Breast epithelium (tissue), 4 donors: ENCODE data around the gene PTOV1. TPM values are rescaled to one million over a fixed set of nuclear protein-coding genes. Genes with fewer than 3 reads are reported as not detected.

ENCODE experiments used
- DNase-seq, 2 donors: peaks; one replicate each; pipeline ENCODE4 v3.0.0-alpha.2; 2019; ENCODE audit warnings: low spot score in 2 of 2
- H3K27ac ChIP-seq, 2 donors: fragments of 200-600 bp; sonication (generic) in 1 of 2; one replicate each; pipeline ENCODE4 v1.5.1; 2016 to 2019; ENCODE audit warnings: mild to moderate bottlenecking in 1 of 2
- H3K27me3 ChIP-seq, 2 donors: fragments of 200-600 bp; sonication (generic) in 1 of 2; one replicate each; pipeline versions ENCODE4 v1.5.1 to v1.6.0; 2017 to 2019; ENCODE audit warnings: control low read depth in 1 of 2, mild to moderate bottlenecking in 1 of 2
- H3K36me3 ChIP-seq: fragments of 200-600 bp; one replicate; pipeline ENCODE4 v1.5.1; 2019
- H3K4me1 ChIP-seq, 2 donors: fragments of 200-600 bp; sonication (generic); one replicate each; pipeline ENCODE4 v1.5.1; 2016 to 2019; ENCODE audit warnings: control low read depth in 1 of 2
- H3K4me3 ChIP-seq, 3 donors: fragments of 200-600 bp; sonication (generic); 1 replicate in 2 of 3; 2 replicates in 1 of 3; pipeline ENCODE4 v1.5.1; 2016 to 2019; ENCODE audit warnings: mild to moderate bottlenecking in 3 of 3, moderate library complexity in 2 of 3
- H3K9me3 ChIP-seq, 2 donors: fragments of 200-600 bp; sonication (generic) in 1 of 2; one replicate each; pipeline ENCODE4 v1.5.1; 2016 to 2019; ENCODE audit warnings: control low read depth in 1 of 2
- POLR2A ChIP-seq: fragments of 450-650 bp; IDR thresholded peaks from one replicate; pipeline ENCODE4 v1.6.1; 2016; ENCODE audit warnings: antibody characterized with exemption, mild to moderate bottlenecking, moderate library complexity
- POLR2AphosphoS5 ChIP-seq, 3 donors: sonication (generic); formaldehyde crosslinking; IDR thresholded peaks; one replicate each; pipeline ENCODE4 v1.6.1; 2017; ENCODE audit warnings: antibody characterized with exemption in 3 of 3
- intact Hi-C: fragments of 100-400 bp; cut with DNase I; formaldehyde crosslinking; loops from one replicate; pipeline ENCODE4 v1.15.1; 2023; ENCODE audit warnings: low total_unique reads
- total RNA-seq, 3 donors: library from RNA; depleted of rRNA; stranded (reverse); fragments of >200 nt; gene quantifications; one replicate each; pipeline ENCODE4 v1.1.0, GENCODE V29; 2016
- TF ChIP-seq, protein P1 (sequence below), 3 donors: fragments of 450-650 bp; IDR thresholded peaks; one replicate each; pipeline ENCODE4 v1.5.1; 2016 to 2017; ENCODE audit warnings: antibody characterized with exemption in 3 of 3, mild to moderate bottlenecking in 3 of 3, moderate library complexity in 3 of 3

PTOV1 gene
- total RNA-seq, 3 donors from 2014 or later = 45.1 to 95.0 (median 90.3) TPM

DNA sequence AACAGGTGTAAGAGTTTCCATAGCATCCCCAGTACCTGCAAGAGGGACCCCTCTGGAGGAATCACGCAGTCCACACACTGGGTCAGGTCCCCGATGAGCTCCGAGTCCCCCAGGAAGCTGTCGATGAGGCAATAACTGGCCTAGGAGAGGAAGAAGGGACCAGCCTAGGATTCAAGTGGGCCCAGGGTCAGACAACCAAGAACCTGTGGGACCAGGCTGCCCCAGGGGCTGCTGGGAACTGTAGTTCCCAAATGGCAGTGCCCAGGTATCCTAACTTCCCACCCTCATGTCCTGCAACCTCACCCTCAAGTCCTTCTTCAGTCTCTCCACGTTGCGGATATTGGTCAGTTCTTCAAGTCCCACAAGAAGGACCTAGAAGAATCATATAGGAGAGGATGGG, 39.6 kb upstream of the PTOV1 start:
- Histone ChIP-seq H3K4me1 (peaks cover 7 to 14% of the 10 kb centered on the region in 2 donors), H3K27ac (peak overlapping the region in 1 of 2 donors; percentile 19), H3K36me3 (no peaks in the 10 kb centered on the region), H3K4me3 (no peak overlapping the region), H3K27me3 (no peaks in the 10 kb centered on the region), H3K9me3 (no peaks in the 10 kb centered on the region)
- intact Hi-C loops = no loop called here
- DNase-seq = no peak
- TF ChIP-seq, protein P1, sequence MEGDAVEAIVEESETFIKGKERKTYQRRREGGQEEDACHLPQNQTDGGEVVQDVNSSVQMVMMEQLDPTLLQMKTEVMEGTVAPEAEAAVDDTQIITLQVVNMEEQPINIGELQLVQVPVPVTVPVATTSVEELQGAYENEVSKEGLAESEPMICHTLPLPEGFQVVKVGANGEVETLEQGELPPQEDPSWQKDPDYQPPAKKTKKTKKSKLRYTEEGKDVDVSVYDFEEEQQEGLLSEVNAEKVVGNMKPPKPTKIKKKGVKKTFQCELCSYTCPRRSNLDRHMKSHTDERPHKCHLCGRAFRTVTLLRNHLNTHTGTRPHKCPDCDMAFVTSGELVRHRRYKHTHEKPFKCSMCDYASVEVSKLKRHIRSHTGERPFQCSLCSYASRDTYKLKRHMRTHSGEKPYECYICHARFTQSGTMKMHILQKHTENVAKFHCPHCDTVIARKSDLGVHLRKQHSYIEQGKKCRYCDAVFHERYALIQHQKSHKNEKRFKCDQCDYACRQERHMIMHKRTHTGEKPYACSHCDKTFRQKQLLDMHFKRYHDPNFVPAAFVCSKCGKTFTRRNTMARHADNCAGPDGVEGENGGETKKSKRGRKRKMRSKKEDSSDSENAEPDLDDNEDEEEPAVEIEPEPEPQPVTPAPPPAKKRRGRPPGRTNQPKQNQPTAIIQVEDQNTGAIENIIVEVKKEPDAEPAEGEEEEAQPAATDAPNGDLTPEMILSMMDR (IDR thresholded peaks at IDR 0.05) = no peak
- TF ChIP-seq POLR2A (no peak), POLR2AphosphoS5 (IDR thresholded peaks at IDR 0.05) (no peak)

DNA sequence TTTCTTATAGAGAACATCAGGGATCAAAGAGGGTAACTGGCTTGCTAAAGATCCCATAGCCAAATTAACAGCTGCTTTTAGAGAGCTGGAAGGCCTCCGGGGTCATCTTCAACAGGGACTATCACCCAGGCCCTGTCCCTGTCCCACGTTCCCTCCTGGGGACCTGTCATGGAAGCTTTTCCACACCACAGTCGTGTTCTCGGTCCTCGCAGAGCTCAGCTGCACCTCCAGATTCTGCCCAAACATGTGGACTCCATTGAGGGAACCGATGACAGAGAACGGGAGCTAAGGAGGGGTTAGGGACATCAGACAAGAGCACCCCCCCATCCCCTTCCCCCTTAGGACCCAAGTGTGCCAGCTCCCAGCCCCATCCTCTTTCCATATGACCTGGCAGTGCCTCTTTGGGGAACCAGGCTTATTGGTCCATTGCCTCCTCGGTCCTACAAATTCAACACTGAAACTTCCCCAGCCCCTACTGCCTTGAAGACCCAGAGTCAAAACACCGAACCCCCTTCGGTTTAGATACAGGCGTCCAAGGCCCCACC, 38.4 kb upstream of the PTOV1 start:
- no peak for DNase-seq
- Histone ChIP-seq H3K27ac (peak overlapping the region; percentile 96 to 97), H3K4me3 (peak overlapping the region; percentile 61 to 88 (median 71)), H3K36me3 (no peaks in the 10 kb centered on the region), H3K27me3 (no peaks in the 10 kb centered on the region), H3K4me1 (peaks cover 7 to 14% of the 10 kb centered on the region in 2 donors), H3K9me3 (no peaks in the 10 kb centered on the region)
- no peak for TF ChIP-seq POLR2A
- no peak for TF ChIP-seq POLR2AphosphoS5 (IDR thresholded peaks at IDR 0.05)
- TF ChIP-seq, protein P1 (IDR thresholded peaks at IDR 0.05) = no peak
- intact Hi-C loops = no loop called here

DNA sequence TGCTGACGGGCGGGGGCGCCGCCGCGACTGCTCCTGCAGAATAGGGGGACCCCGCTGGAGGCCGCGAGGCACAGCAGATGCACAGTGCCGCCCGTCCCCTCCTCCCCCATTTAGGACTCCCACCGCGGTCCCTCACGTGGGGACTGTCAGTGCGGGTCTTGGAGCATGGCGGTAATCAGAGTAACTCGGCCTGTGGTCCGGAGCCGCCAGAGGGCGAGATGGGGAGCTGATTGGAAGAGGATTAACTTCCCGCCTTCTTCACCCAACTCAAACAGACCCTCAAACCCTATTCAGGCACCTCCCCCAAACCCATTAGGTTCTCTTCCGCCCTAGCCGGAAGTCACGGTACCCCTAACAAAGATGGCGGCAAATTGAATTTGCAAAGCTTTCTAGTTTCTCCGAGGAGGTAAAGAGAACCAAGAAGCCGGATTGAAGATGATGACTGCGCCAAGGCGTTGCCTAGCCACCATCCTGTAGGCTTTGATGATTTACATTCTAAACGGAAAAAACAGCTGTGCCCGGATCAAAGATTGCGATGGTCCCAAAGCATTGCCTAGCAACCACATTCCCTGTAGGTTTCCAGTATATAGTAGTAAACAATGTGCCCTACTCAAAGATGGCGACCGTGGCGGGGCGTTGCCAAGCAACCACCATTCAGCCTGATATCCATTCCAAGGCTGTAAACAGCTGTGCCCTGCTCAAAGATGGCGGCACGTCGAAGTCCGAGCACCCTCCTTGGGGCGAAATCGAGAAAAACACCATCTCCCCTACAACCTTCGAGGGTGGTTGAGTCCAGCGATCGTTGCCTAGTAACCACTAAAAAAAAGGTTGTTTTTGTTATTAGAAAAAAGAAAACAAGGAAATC, 37.7 kb upstream of the PTOV1 start, which contains the start of gene FUZ:
Gene FUZ, minus strand, starts transcription at position 296 of the 865 bp plus-strand sequence. Its CDS starts 186 bp downstream, at position 110.
- intact Hi-C loops = no loop called here
- Histone ChIP-seq H3K9me3 (no peaks in the 10 kb centered on the region), H3K4me1 (peaks cover 5 to 14% of the 10 kb centered on the region in 2 donors), H3K36me3 (no peaks in the 10 kb centered on the region), H3K27ac (peak within 1 kb of the TSS; percentile 96 to 97), H3K4me3 (peak within 1 kb of the TSS; percentile 61 to 88 (median 71)), H3K27me3 (no peaks in the 10 kb centered on the region)
- peak; percentile 97 to 98 for DNase-seq
- no peak for TF ChIP-seq POLR2A
- peak; percentile 91 to 94 (median 94) for TF ChIP-seq POLR2AphosphoS5 (IDR thresholded peaks at IDR 0.05)
- TF ChIP-seq, protein P1 (IDR thresholded peaks at IDR 0.05) = peak; percentile 11 to 31 (median 22)

DNA sequence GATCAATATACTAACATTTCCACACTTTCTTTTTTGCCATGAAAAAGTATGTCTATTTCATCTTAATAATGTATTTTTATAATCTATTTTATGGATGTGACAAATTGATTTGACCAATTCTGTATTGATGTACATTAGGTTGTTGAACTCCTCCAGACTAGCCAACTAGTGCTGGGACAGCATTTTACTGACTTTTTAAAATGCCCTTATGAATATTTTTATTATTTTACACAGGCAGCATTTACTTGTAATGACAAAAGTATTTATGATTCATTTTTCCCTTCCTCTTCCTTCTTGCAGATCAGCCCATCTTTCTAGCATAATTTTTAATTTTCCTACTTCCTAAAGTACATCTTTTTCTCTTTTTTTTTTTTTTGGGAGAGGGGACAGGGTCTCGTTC, 36.9 kb upstream of the PTOV1 start:
- H3K9me3 ChIP-seq = no peaks in the 10 kb centered on the region
- intact Hi-C loops = no loop called here
- H3K4me3 ChIP-seq = peak overlapping the region in 2 of 3 donors; percentile 71 to 88
- DNase-seq = no peak
- H3K27ac ChIP-seq = peak overlapping the region; percentile 96 to 97
- peaks cover 4 to 14% of the 10 kb centered on the region in 2 donors for H3K4me1 ChIP-seq
- no peaks in the 10 kb centered on the region for H3K27me3 ChIP-seq
- TF ChIP-seq, protein P1 (IDR thresholded peaks at IDR 0.05) = no peak
- TF ChIP-seq POLR2AphosphoS5 (IDR thresholded peaks at IDR 0.05) = no peak
- TF ChIP-seq POLR2A = no peak
- no peaks in the 10 kb centered on the region for H3K36me3 ChIP-seq

DNA sequence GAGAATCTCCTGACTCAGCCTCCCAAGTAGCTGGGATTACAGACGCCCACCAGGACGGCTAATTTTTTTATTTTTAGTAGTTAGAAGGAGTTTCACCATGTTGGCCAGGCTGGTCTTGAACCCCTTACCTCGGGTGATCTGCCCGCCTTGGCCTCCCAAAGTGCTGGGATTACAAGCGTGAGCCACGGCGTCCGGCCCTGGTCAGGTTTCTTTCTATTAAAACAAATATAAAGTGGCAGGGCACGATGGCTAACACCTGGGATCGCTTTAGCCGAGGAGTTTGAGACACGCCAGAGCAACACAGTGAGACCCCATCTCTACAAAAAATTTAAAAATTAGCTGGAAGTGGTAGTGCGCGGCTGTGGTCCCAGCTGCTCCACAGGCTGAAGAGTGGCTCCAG, 34.4 kb upstream of the PTOV1 start:
- H3K4me3 ChIP-seq = peak overlapping the region in 2 of 3 donors; percentile 72 to 83
- TF ChIP-seq POLR2AphosphoS5 (IDR thresholded peaks at IDR 0.05) (no peak), POLR2A (no peak)
- TF ChIP-seq, protein P1 (IDR thresholded peaks at IDR 0.05) = no peak
- H3K4me1 ChIP-seq = peaks cover 0 to 7% of the 10 kb centered on the region in 2 donors

More for the DNA sequence above, 34.4 kb upstream of the PTOV1 start:
- DNase-seq = no peak
- H3K27me3 ChIP-seq = no peaks in the 10 kb centered on the region
- H3K27ac ChIP-seq = peak overlapping the region; percentile 91 to 99
- no peaks in the 10 kb centered on the region for H3K9me3 ChIP-seq
- intact Hi-C loops = no loop called here
- H3K36me3 ChIP-seq = no peaks in the 10 kb centered on the region
